DND-41 (cell line): ENCODE results near the gene KDM8.

Experiments used
- ATAC-seq: fragments of 200-7000 bp; cut with Tn5 transposase; 3 replicates; pipeline ENCODE4 v1.9.1; 2021; ENCODE audit warnings: low read depth; ENCODE audit not compliant: insufficient read depth
- DNase-seq: peaks from one replicate; pipeline ENCODE4 v3.0.0-alpha.2; 2020
- H2AFZ ChIP-seq: 2 replicates; pipeline ENCODE4 v1.6.0; 2012; ENCODE audit warnings: low read depth, low read length
- H3K27ac ChIP-seq: 2 replicates; pipeline ENCODE4 v1.5.1; 2012; ENCODE audit warnings: low read length, inconsistent platforms
- H3K27me3 ChIP-seq: fragments of 200-600 bp; sonication (generic); 2 replicates; pipeline ENCODE4 v1.6.0; 2012; ENCODE audit warnings: low read length, mild to moderate bottlenecking, inconsistent platforms; ENCODE audit not compliant: insufficient read depth, poor library complexity
- H3K36me3 ChIP-seq: 2 replicates; pipeline ENCODE4 v1.5.1; 2012; ENCODE audit warnings: low read length, inconsistent platforms; ENCODE audit not compliant: insufficient read depth
- H3K4me1 ChIP-seq: 2 replicates; pipeline ENCODE4 v1.5.1; 2012; ENCODE audit warnings: mild to moderate bottlenecking, low read length; ENCODE audit not compliant: insufficient read depth
- H3K4me2 ChIP-seq: 2 replicates; pipeline ENCODE4 v1.6.0; 2012; ENCODE audit warnings: mild to moderate bottlenecking, moderate library complexity, low read length, inconsistent platforms; ENCODE audit not compliant: insufficient read depth
- H3K4me3 ChIP-seq, 2 experiments: fragments of 200-600 bp in 1 of 2; shearing (Covaris generic) in 1 of 2; 2 replicates each; pipeline ENCODE4 v1.5.1; 2012 to 2016; ENCODE audit warnings: inconsistent platforms in 2 of 2, low read length in 2 of 2, mild to moderate bottlenecking in 2 of 2, low read depth in 1 of 2, moderate library complexity in 1 of 2
- H3K79me2 ChIP-seq: 2 replicates; pipeline ENCODE4 v1.6.0; 2012; ENCODE audit warnings: low read length, inconsistent platforms; ENCODE audit not compliant: insufficient read depth
- H3K9ac ChIP-seq: 2 replicates; pipeline ENCODE4 v1.6.0; 2012; ENCODE audit warnings: low read depth, mild to moderate bottlenecking, inconsistent platforms, low read length, moderate library complexity
- H3K9me3 ChIP-seq: 2 replicates; pipeline ENCODE4 v1.5.1; 2012; ENCODE audit warnings: low read length, moderate library complexity, mild to moderate bottlenecking, inconsistent platforms; ENCODE audit not compliant: insufficient read depth, severe bottlenecking
- H4K20me1 ChIP-seq: 2 replicates; pipeline ENCODE4 v1.6.0; 2012; ENCODE audit warnings: low read length; ENCODE audit not compliant: insufficient read depth
- EZH2 ChIP-seq: IDR thresholded peaks from 3 replicates; pipeline ENCODE4 v1.6.1; 2012; ENCODE audit warnings: borderline replicate concordance, low read depth, mild to moderate bottlenecking, moderate library complexity, low read length, inconsistent platforms; ENCODE audit not compliant: severe bottlenecking
- TF ChIP-seq, protein P1 (sequence below): IDR thresholded peaks from 2 replicates; pipeline ENCODE4 v1.5.1; 2012; ENCODE audit warnings: borderline replicate concordance, low read length, moderate library complexity, mild to moderate bottlenecking; ENCODE audit not compliant: poor library complexity, severe bottlenecking; ENCODE audit errors: extremely low read depth

The KDM8 gene

GRCh38 chr16:27214084-27214961, 11.0 kb downstream of the KDM8 start:
- H3K4me2 ChIP-seq, result no peak overlapping the region
- H3K4me1 ChIP-seq, result no peaks in the 10 kb centered on the region
- TF ChIP-seq EZH2, result no peak
- H3K9me3 ChIP-seq, result no peaks in the 10 kb centered on the region
- H3K9ac ChIP-seq, result no peak overlapping the region
- H2AFZ ChIP-seq, result no peak overlapping the region
- H3K4me3 ChIP-seq, result no peak overlapping the region
- H3K27me3 ChIP-seq, result no peaks in the 10 kb centered on the region
- H4K20me1 ChIP-seq, result no peaks in the 10 kb centered on the region
- H3K36me3 ChIP-seq, result peaks cover 69% of the 10 kb centered on the region
- no peak overlapping the region for H3K27ac ChIP-seq
- ATAC-seq, result no peak
- no peak for DNase-seq
- no peaks in the 10 kb centered on the region for H3K79me2 ChIP-seq

GRCh38 chr16:27215660-27216059, 12.3 kb downstream of the KDM8 start:
- Histone ChIP-seq H3K4me3 (no peak overlapping the region), H4K20me1 (no peaks in the 10 kb centered on the region), H3K36me3 (peaks cover 69% of the 10 kb centered on the region), H3K4me1 (no peaks in the 10 kb centered on the region), H3K4me2 (no peak overlapping the region), H3K79me2 (no peaks in the 10 kb centered on the region), H3K27ac (no peak overlapping the region), H3K9ac (no peak overlapping the region), H3K9me3 (no peaks in the 10 kb centered on the region), H3K27me3 (no peaks in the 10 kb centered on the region), H2AFZ (no peak overlapping the region)
- TF ChIP-seq, protein P1, sequence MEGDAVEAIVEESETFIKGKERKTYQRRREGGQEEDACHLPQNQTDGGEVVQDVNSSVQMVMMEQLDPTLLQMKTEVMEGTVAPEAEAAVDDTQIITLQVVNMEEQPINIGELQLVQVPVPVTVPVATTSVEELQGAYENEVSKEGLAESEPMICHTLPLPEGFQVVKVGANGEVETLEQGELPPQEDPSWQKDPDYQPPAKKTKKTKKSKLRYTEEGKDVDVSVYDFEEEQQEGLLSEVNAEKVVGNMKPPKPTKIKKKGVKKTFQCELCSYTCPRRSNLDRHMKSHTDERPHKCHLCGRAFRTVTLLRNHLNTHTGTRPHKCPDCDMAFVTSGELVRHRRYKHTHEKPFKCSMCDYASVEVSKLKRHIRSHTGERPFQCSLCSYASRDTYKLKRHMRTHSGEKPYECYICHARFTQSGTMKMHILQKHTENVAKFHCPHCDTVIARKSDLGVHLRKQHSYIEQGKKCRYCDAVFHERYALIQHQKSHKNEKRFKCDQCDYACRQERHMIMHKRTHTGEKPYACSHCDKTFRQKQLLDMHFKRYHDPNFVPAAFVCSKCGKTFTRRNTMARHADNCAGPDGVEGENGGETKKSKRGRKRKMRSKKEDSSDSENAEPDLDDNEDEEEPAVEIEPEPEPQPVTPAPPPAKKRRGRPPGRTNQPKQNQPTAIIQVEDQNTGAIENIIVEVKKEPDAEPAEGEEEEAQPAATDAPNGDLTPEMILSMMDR, result no peak
- TF ChIP-seq EZH2, result no peak
- DNase-seq (no peak), ATAC-seq (no peak)

- H3K9ac ChIP-seq, result no peak overlapping the region
- ATAC-seq, result no peak
- TF ChIP-seq EZH2, result no peak
- TF ChIP-seq, protein P1, result no peak
- H2AFZ ChIP-seq, result no peak overlapping the region
- no peaks in the 10 kb centered on the region for H3K4me1 ChIP-seq
- peaks cover 69% of the 10 kb centered on the region for H3K36me3 ChIP-seq
- no peaks in the 10 kb centered on the region for H3K9me3 ChIP-seq
- H3K27me3 ChIP-seq, result no peaks in the 10 kb centered on the region
- H3K4me3 ChIP-seq, result no peak overlapping the region
- no peaks in the 10 kb centered on the region for H3K79me2 ChIP-seq
- H4K20me1 ChIP-seq, result no peaks in the 10 kb centered on the region
- no peak for DNase-seq
- no peak overlapping the region for H3K4me2 ChIP-seq
- H3K27ac ChIP-seq, result no peak overlapping the region
These were observed 13.1 kb downstream of the KDM8 start for GRCh38 chr16:27216297-27216885.

DNA sequence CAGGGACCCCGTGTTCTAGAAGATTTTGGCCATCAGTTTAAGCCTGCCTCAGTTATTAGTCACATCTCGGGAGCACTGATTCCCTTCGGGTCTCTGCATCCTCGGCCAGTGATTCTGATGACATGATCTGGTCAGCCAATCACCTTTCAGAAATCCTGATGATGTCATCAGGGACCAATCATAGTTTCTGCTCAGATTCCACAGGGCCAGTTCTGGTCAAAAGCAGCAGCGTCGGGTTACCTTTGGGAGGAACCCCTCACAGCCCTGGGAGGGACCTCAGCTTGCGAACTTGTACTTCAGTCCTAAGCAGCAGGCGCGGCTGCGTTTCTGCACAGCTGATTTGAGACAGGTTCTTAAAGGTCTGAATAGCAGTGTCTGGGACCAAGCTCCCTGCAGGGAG, 13.9 kb downstream of the KDM8 start:
- Histone ChIP-seq H3K4me2 (no peak overlapping the region), H3K79me2 (no peaks in the 10 kb centered on the region), H3K9ac (no peak overlapping the region), H2AFZ (no peak overlapping the region), H3K36me3 (peaks cover 71% of the 10 kb centered on the region), H3K27ac (no peak overlapping the region), H3K9me3 (no peaks in the 10 kb centered on the region), H3K27me3 (no peaks in the 10 kb centered on the region), H4K20me1 (no peaks in the 10 kb centered on the region), H3K4me1 (no peaks in the 10 kb centered on the region), H3K4me3 (no peak overlapping the region)
- TF ChIP-seq EZH2, result no peak
- TF ChIP-seq, protein P1, result no peak
- ATAC-seq, result no peak
- no peak for DNase-seq
